Neural crest cell (in vitro differentiated cells): ENCODE results near the gene HS3ST5. TPM values are rescaled to one million over a fixed set of nuclear protein-coding genes. Genes with fewer than 3 reads are reported as not detected.

ENCODE experiments used
- DNase-seq: peaks from one replicate; pipeline ENCODE4 v3.0.0; 2021; ENCODE audit warnings: low read depth, mixed read lengths, low spot score
- H3K27ac Mint-ChIP-seq: one replicate; pipeline ENCODE4 v1.8.0; 2021; ENCODE audit warnings: mild to moderate bottlenecking, mixed read lengths; ENCODE audit not compliant: unreplicated experiment
- H3K27me3 Mint-ChIP-seq: 2 replicates; pipeline ENCODE4 v1.8.0; 2021; ENCODE audit warnings: low read depth, mild to moderate bottlenecking, mixed read lengths
- H3K36me3 Mint-ChIP-seq: 2 replicates; pipeline ENCODE4 v1.8.0; 2021; ENCODE audit warnings: low read depth, mild to moderate bottlenecking, mixed read lengths
- H3K4me1 Mint-ChIP-seq: 2 replicates; pipeline ENCODE4 v1.8.0; 2021; ENCODE audit warnings: mixed read lengths
- H3K4me3 Mint-ChIP-seq: one replicate; pipeline ENCODE4 v1.8.0; 2021; ENCODE audit warnings: mild to moderate bottlenecking, mixed read lengths
- H3K9me3 Mint-ChIP-seq: 2 replicates; pipeline ENCODE4 v1.8.0; 2021; ENCODE audit warnings: mixed read lengths
- CTCF ChIP-seq: fragments of 200-600 bp; sonication (generic); conservative IDR thresholded peaks from 2 replicates; pipeline ENCODE4 v1.5.0; 2021; ENCODE audit warnings: antibody characterized with exemption, mild to moderate bottlenecking
- total RNA-seq: library from RNA; stranded (reverse); gene quantifications from 2 replicates; pipeline ENCODE4 v1.2.1, GENCODE V29; 2021

Gene HS3ST5
- total RNA-seq, 1 donor from 2014 or later = 0.26 TPM

GRCh38 chr6:114179411-114179810 lies 163.4 kb downstream of the HS3ST5 start:
- Mint-ChIP-seq H3K4me1 (peaks cover 5% of the 10 kb centered on the region), H3K36me3 (no peaks in the 10 kb centered on the region), H3K27me3 (no peaks in the 10 kb centered on the region), H3K4me3 (no peak overlapping the region), H3K27ac (no peak overlapping the region), H3K9me3 (peaks cover 4% of the 10 kb centered on the region)
- TF ChIP-seq CTCF = no peak
- no peak for DNase-seq

GRCh38 chr6:114176726-114177125 lies 166.1 kb downstream of the HS3ST5 start:
- DNase-seq = no peak
- Mint-ChIP-seq H3K4me3 (no peak overlapping the region), H3K27me3 (no peaks in the 10 kb centered on the region), H3K27ac (no peak overlapping the region), H3K9me3 (no peaks in the 10 kb centered on the region), H3K4me1 (peaks cover 4% of the 10 kb centered on the region), H3K36me3 (no peaks in the 10 kb centered on the region)
- TF ChIP-seq CTCF = no peak

DNA sequence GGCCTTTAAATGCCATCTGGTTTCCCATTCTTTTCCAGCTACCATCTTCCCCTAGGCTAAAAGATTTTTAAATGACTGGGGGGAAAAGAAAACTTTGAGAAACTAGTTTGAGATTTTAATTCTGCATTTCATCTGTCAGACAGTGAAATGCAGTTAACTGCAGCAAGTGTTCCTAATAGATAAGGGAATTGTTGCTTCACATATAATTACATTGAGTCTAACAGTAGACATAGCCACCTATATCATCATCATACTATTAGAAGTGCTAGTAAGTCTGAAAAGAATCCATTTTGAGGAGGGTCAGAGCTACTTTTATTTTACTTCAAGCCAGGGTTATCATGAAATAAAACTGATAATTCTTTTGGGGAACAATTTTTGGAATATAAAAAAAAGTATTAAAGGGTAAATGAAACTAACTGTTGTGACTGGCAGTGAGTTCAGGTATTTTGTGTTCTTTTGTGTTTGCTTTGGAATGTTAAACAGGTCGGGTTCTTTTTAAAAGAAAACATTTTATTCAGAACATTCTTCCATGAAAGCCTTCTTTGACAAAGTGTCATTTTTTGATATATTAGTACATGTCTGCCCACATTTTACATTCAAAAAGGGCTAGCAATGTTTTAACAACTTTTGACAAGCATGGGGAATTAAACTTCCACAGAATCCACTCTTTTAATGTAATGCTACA lies 170.1 kb downstream of the HS3ST5 start:
- no peaks in the 10 kb centered on the region for H3K27me3 Mint-ChIP-seq
- H3K4me1 Mint-ChIP-seq = no peaks in the 10 kb centered on the region
- H3K4me3 Mint-ChIP-seq = no peak overlapping the region
- no peak for TF ChIP-seq CTCF
- H3K36me3 Mint-ChIP-seq = no peaks in the 10 kb centered on the region
- no peak overlapping the region for H3K27ac Mint-ChIP-seq
- no peak for DNase-seq
- no peaks in the 10 kb centered on the region for H3K9me3 Mint-ChIP-seq

GRCh38 chr6:114171473-114171872 lies 171.3 kb downstream of the HS3ST5 start:
- Mint-ChIP-seq H3K4me3 (no peak overlapping the region), H3K36me3 (no peaks in the 10 kb centered on the region), H3K9me3 (no peaks in the 10 kb centered on the region), H3K27ac (no peak overlapping the region), H3K27me3 (no peaks in the 10 kb centered on the region), H3K4me1 (no peaks in the 10 kb centered on the region)
- DNase-seq = no peak
- TF ChIP-seq CTCF = no peak

- no peak for TF ChIP-seq CTCF
- H3K4me3 Mint-ChIP-seq = no peak overlapping the region
- H3K9me3 Mint-ChIP-seq = no peaks in the 10 kb centered on the region
- no peaks in the 10 kb centered on the region for H3K27me3 Mint-ChIP-seq
- no peaks in the 10 kb centered on the region for H3K4me1 Mint-ChIP-seq
- no peaks in the 10 kb centered on the region for H3K36me3 Mint-ChIP-seq
- no peak for DNase-seq
- no peak overlapping the region for H3K27ac Mint-ChIP-seq
Observed at GRCh38 chr6:114170958-114171387, 171.8 kb downstream of the HS3ST5 start.
